Lung (tissue), 12 donors: ENCODE measurements around the gene ABCG8. TPM values are rescaled to one million over a fixed set of nuclear protein-coding genes. Genes with fewer than 3 reads are reported as not detected.

Source experiments
- ATAC-seq: fragments of 200-7000 bp; cut with Tn5 transposase; one replicate; pipeline ENCODE4 v1.9.1; 2020; ENCODE audit warnings: moderate number of reproducible peaks; ENCODE audit not compliant: insufficient read depth, low FRiP score
- DNase-seq, 3 donors: peaks; one replicate each; pipeline ENCODE4 v3.0.0-alpha.2; 2013 to 2017
- H3K27ac ChIP-seq, 2 donors: one replicate each; pipeline ENCODE4 v1.5.1; 2013; ENCODE audit warnings: mild to moderate bottlenecking in 2 of 2, moderate library complexity in 2 of 2, control low read depth in 1 of 2, inconsistent platforms in 1 of 2, low read depth in 1 of 2, low read length in 1 of 2
- H3K27me3 ChIP-seq, 3 donors: one replicate each; pipeline ENCODE4 v1.5.1; 2013; ENCODE audit warnings: low read length in 2 of 3; ENCODE audit not compliant: control insufficient read depth in 3 of 3, insufficient read depth in 3 of 3
- H3K36me3 ChIP-seq, 4 donors: one replicate each; pipeline ENCODE4 v1.5.1; 2013; ENCODE audit warnings: low read length in 4 of 4, mild to moderate bottlenecking in 1 of 4, moderate library complexity in 1 of 4; ENCODE audit not compliant: control insufficient read depth in 4 of 4, insufficient read depth in 4 of 4
- H3K4me1 ChIP-seq, 5 donors: one replicate each; pipeline ENCODE4 v1.5.1; 2013; ENCODE audit warnings: low read length in 5 of 5, mild to moderate bottlenecking in 2 of 5, moderate library complexity in 1 of 5; ENCODE audit not compliant: control insufficient read depth in 5 of 5, insufficient read depth in 5 of 5
- H3K4me3 ChIP-seq: one replicate; pipeline ENCODE4 v1.5.1; 2013; ENCODE audit warnings: mild to moderate bottlenecking, control low read depth, moderate library complexity
- H3K9ac ChIP-seq, 2 donors: one replicate each; pipeline ENCODE4 v1.5.1; 2013; ENCODE audit warnings: low read length in 2 of 2, control low read depth in 1 of 2; ENCODE audit not compliant: insufficient read depth in 1 of 2
- H3K9me3 ChIP-seq, 4 donors: one replicate each; pipeline ENCODE4 v1.5.1; 2013; ENCODE audit warnings: low read length in 3 of 4, mild to moderate bottlenecking in 1 of 4, moderate library complexity in 1 of 4; ENCODE audit not compliant: control insufficient read depth in 4 of 4, insufficient read depth in 3 of 4
- WGBS, 2 donors: extraction: QIAGEN DNeasy Blood & Tissue Kit; methylation state at CpG; one replicate each; pipeline ENCODE4 v1.1.7; 2013; 5-methylcytosine and 5-hydroxymethylcytosine counted together
- polyA plus RNA-seq, 2 donors: library from polyadenylated mRNA; stranded (reverse); fragments of 200-250 nt; gene quantifications; one replicate each; pipeline ENCODE4 v1.2.1, GENCODE V29; 2013
- total RNA-seq, 2 donors: library from RNA; depleted of rRNA in 1 of 2; stranded (reverse); fragments of >200 nt in 1 of 2; gene quantifications; one replicate each; pipeline ENCODE4 v1.2.1, GENCODE V29; 2014 to 2021
- TF ChIP-seq, protein P1 (sequence below): IDR thresholded peaks from 2 replicates; pipeline ENCODE4 v1.5.1; 2012; ENCODE audit warnings: mild to moderate bottlenecking; ENCODE audit errors: control extremely low read depth, extremely low read depth
- donor health status: control.
- donor health status: control.
- donor health status: Bipolar disorder and iron deficiency.
- donor health status: healthy.
- donor health status: DM: yes; HTN: yes; CAD: no.

ABCG8 gene
- total and polyA plus RNA-seq, 4 donors = 0.80 TPM; not detected in 3

DNA sequence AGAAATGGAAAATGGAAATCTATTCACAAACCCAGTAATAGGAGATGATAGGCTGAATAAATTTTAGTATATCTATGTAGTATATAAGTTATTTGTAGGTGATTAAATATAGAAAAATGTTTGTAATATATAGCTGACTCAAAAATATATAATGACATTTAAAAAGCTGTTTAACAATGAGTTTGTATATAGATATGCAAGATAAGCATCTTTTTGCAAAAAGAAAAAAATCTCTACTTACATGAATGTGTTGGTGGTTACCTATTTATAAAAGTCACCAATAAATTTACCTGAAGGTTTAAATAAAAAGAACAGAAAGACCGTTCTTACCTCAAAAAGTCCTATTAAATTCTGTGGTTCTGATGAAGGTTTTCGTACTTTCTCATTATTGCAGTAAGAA lies 85.7 kb downstream of the ABCG8 start:
- Histone ChIP-seq H3K4me3 (no peak overlapping the region), H3K4me1 (peaks cover 0 to 1% (median 0%) of the 10 kb centered on the region in 5 donors), H3K27ac (no peak overlapping the region), H3K27me3 (no peaks in the 10 kb centered on the region), H3K9ac (no peak overlapping the region), H3K9me3 (no peaks in the 10 kb centered on the region), H3K36me3 (peaks cover 9 to 14% (median 10%) of the 10 kb centered on the region in 4 donors)
- 97 to 99% methylated on average over 2 of the region's 2 CpGs for WGBS, 2 donors
- TF ChIP-seq, protein P1, sequence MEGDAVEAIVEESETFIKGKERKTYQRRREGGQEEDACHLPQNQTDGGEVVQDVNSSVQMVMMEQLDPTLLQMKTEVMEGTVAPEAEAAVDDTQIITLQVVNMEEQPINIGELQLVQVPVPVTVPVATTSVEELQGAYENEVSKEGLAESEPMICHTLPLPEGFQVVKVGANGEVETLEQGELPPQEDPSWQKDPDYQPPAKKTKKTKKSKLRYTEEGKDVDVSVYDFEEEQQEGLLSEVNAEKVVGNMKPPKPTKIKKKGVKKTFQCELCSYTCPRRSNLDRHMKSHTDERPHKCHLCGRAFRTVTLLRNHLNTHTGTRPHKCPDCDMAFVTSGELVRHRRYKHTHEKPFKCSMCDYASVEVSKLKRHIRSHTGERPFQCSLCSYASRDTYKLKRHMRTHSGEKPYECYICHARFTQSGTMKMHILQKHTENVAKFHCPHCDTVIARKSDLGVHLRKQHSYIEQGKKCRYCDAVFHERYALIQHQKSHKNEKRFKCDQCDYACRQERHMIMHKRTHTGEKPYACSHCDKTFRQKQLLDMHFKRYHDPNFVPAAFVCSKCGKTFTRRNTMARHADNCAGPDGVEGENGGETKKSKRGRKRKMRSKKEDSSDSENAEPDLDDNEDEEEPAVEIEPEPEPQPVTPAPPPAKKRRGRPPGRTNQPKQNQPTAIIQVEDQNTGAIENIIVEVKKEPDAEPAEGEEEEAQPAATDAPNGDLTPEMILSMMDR = no peak
- ATAC-seq = no peak
- no peak for DNase-seq

DNA sequence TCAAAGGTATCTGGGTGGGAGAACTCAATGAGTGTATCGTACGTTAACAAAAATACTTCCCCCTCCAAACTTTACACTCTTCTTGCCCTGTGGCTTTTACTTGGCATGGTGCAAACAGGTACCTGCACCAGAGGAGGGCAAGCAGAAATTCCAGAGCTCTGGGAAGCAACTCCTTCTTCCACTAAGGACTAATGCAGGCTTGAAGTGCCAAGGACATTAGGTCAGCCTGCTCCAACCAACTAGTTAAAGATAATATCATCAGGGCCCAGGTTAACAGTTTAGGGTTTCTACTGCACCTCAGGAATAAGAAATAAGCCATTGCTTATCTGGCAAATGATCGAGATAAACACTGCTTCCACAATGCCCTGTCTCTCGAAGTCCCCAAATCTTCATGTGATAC lies 86.7 kb downstream of the ABCG8 start:
- peaks cover 0 to 1% (median 0%) of the 10 kb centered on the region in 5 donors for H3K4me1 ChIP-seq
- no peak for ATAC-seq
- DNase-seq = no peak
- no peaks in the 10 kb centered on the region for H3K9me3 ChIP-seq
- WGBS, 2 donors = 94 to 97% methylated on average over 4 of the region's 4 CpGs
- H3K9ac ChIP-seq = no peak overlapping the region
- H3K4me3 ChIP-seq = no peak overlapping the region
- TF ChIP-seq, protein P1 = no peak
- peaks cover 9 to 14% (median 11%) of the 10 kb centered on the region in 4 donors for H3K36me3 ChIP-seq
- H3K27ac ChIP-seq = no peak overlapping the region
- H3K27me3 ChIP-seq = no peaks in the 10 kb centered on the region

DNA sequence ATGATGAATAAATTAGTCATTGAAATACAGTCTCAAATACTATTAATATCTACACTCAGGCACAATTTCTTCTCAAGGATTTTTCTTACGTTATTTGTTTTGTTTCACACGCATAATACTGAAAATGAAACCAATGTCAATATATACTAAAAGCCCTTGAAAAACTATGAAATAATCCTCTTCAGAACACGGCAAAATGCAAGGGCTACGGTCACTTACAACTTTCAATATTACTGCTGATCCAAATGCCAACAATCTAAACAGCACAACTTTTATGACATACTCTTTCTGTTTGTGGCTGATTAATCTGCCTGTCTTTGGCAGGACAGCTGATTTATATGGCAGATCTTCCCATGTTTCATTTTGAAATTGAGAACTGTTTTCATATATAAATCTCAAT lies 88.7 kb downstream of the ABCG8 start:
- Histone ChIP-seq H3K36me3 (peaks cover 9 to 20% (median 15%) of the 10 kb centered on the region in 4 donors), H3K9ac (no peak overlapping the region), H3K27ac (no peak overlapping the region), H3K4me1 (peaks cover 0 to 1% (median 0%) of the 10 kb centered on the region in 5 donors), H3K4me3 (no peak overlapping the region), H3K27me3 (no peaks in the 10 kb centered on the region), H3K9me3 (no peaks in the 10 kb centered on the region)
- DNase-seq = no peak
- 68 to 88% methylated on average over 4 of the region's 4 CpGs for WGBS, 2 donors
- no peak for ATAC-seq
- TF ChIP-seq, protein P1 = no peak

DNA sequence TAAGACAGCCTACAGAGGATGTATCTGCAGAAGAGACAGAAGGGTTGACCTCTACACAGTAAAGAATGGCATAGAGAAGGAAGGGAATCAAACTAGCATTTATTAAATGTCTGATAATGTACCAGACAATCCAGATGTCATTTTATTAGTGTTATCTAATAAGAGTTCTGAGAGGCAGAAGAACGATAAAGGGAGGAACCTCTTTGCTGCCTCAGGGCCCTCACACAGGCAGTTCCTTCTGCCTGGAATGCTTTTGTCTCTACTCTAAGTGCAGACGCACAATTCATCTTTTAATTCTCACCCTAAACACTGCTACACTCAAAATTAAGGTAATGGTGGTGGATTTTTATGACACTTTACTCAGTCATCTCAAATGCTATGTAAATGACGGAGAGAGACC lies 92.5 kb downstream of the ABCG8 start:
- TF ChIP-seq, protein P1 = no peak

More for the DNA sequence above, 92.5 kb downstream of the ABCG8 start:
- Histone ChIP-seq H3K4me3 (no peak overlapping the region), H3K27me3 (no peaks in the 10 kb centered on the region), H3K9ac (no peak overlapping the region), H3K4me1 (no peaks in the 10 kb centered on the region), H3K27ac (no peak overlapping the region), H3K9me3 (no peaks in the 10 kb centered on the region), H3K36me3 (peaks cover 2 to 19% (median 17%) of the 10 kb centered on the region in 4 donors)
- no peak for DNase-seq
- ATAC-seq = no peak
- WGBS, 2 donors = 96 to 99% methylated on average over 3 of the region's 3 CpGs
